Stimulated activated naive CD4-positive, alpha-beta T cell (primary cell): ENCODE measurements around the gene ITGA11.

Experiments used
- DNase-seq, 6 experiments: peaks; one replicate each; lab custom pipeline; 2025; lab: John Stamatoyannopoulos, UW

The ITGA11 gene

GRCh38 chr15:68330901-68331300 is 101.1 kb downstream of the ITGA11 start:
- no peak for DNase-seq

GRCh38 chr15:68330416-68330815 is 101.5 kb downstream of the ITGA11 start:
- DNase-seq, result no peak

GRCh38 chr15:68328964-68329363 is 103.0 kb downstream of the ITGA11 start:
- no peak for DNase-seq

GRCh38 chr15:68328443-68328842 is 103.5 kb downstream of the ITGA11 start:
- DNase-seq, result no peak

- DNase-seq, result no peak
Observed at GRCh38 chr15:68326711-68327354, 105.1 kb downstream of the ITGA11 start.

GRCh38 chr15:68325726-68326125 is 106.2 kb downstream of the ITGA11 start:
- no peak for DNase-seq

GRCh38 chr15:68322796-68323195 is 109.2 kb downstream of the ITGA11 start:
- DNase-seq, result no peak

GRCh38 chr15:68321229-68321628 is 110.7 kb downstream of the ITGA11 start:
- no peak for DNase-seq

GRCh38 chr15:68319997-68320396 is 112.0 kb downstream of the ITGA11 start:
- no peak for DNase-seq

GRCh38 chr15:68318931-68319909 is 112.7 kb downstream of the ITGA11 start:
- DNase-seq, result no peak

GRCh38 chr15:68318008-68318835 is 113.7 kb downstream of the ITGA11 start:
- no peak for DNase-seq

- DNase-seq, result no peak
Observed at GRCh38 chr15:68317281-68318007, 114.5 kb downstream of the ITGA11 start.

GRCh38 chr15:68316061-68316804 is 115.7 kb downstream of the ITGA11 start:
- no peak for DNase-seq

- no peak for DNase-seq
Observed at GRCh38 chr15:68315495-68316031, 116.4 kb downstream of the ITGA11 start.

- DNase-seq, result no peak
Observed at GRCh38 chr15:68315035-68315434, 116.9 kb downstream of the ITGA11 start.

GRCh38 chr15:68314563-68314962 is 117.4 kb downstream of the ITGA11 start:
- DNase-seq, result no peak

- DNase-seq, result no peak
Observed at GRCh38 chr15:68313501-68314410, 118.2 kb downstream of the ITGA11 start.

GRCh38 chr15:68312701-68313204 is 119.2 kb downstream of the ITGA11 start:
- DNase-seq, result no peak

- no peak for DNase-seq
Observed at GRCh38 chr15:68311859-68312557, 120.0 kb downstream of the ITGA11 start.
